AG09309 (cell line): Measurements from ENCODE around the gene CTNND1.

ENCODE experiments used
- DNase-seq: peaks from one replicate; pipeline ENCODE4 v3.0.0-alpha.2; 2010; ENCODE audit warnings: low read depth
- H3K4me3 ChIP-seq: 2 replicates; pipeline ENCODE4 v1.5.1; 2011; ENCODE audit warnings: mild to moderate bottlenecking, low read depth, low read length, moderate library complexity; ENCODE audit not compliant: control insufficient read depth
- TF ChIP-seq, protein P1 (sequence below): IDR thresholded peaks from 2 replicates; pipeline ENCODE4 v1.5.1; 2011; ENCODE audit warnings: mild to moderate bottlenecking, low read depth, low read length, inconsistent platforms; ENCODE audit not compliant: insufficient read depth, control insufficient read depth; ENCODE audit errors: missing control alignments

CTNND1 gene

DNA sequence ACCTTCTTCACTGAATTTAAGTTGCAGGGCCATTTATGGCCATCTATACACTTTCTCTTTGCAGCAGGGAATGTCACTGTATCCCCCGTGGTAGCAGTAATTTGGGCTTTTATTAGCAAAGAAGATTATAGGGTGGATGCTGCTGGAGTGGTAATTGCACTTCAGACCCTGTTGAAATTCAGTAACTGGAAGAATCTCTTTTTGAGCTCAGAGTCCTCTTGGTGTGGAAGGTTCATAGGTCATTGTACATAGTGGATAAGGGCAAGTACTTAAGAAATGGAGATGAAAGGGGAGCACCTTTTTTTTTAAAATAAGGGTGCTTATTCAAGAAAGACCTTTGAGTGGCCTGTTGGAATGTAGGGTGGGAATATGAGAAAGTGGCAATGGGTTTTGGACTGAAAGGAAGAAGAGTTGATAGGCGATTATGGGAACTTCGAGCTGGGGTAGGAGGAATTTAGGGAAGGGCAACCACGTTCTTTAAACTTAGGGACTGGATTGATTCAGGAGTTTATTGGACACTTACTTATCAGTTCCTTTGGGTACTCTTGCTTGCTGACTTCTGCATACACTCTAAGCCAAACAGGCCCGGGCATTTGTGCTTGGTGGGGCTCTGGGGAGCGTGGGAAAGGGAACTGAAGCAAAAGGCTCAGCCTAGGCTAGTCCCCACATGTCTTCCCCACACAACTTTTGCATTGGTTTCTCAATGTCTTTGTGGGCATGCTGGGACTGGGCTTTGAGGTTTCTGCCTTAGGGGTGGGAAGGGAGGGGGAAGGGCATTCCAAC lies 26.5 kb downstream of the CTNND1 start:
- TF ChIP-seq, protein P1, sequence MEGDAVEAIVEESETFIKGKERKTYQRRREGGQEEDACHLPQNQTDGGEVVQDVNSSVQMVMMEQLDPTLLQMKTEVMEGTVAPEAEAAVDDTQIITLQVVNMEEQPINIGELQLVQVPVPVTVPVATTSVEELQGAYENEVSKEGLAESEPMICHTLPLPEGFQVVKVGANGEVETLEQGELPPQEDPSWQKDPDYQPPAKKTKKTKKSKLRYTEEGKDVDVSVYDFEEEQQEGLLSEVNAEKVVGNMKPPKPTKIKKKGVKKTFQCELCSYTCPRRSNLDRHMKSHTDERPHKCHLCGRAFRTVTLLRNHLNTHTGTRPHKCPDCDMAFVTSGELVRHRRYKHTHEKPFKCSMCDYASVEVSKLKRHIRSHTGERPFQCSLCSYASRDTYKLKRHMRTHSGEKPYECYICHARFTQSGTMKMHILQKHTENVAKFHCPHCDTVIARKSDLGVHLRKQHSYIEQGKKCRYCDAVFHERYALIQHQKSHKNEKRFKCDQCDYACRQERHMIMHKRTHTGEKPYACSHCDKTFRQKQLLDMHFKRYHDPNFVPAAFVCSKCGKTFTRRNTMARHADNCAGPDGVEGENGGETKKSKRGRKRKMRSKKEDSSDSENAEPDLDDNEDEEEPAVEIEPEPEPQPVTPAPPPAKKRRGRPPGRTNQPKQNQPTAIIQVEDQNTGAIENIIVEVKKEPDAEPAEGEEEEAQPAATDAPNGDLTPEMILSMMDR, result no peak
- H3K4me3 ChIP-seq, result no peak overlapping the region
- DNase-seq, result no peak

DNA sequence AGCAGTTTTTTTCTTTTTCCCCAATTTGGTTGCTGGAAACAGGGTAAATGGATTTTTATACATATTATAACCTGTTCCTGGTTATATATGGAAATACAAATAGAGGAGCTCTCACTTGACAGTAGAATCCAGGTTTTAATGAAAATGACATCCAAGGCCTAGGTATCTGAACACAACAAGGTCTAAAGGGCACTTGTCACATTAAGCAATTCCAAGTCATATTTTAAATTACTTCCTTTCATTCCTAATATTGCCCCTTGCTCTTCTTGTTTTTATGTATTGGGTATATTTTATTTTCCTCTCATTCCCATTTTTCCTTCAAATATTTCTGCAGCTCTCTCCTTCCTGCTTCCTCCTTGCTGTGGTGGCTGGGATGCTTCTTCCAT lies 27.1 kb downstream of the CTNND1 start:
- H3K4me3 ChIP-seq, result no peak overlapping the region
- TF ChIP-seq, protein P1, result no peak
- no peak for DNase-seq

DNA sequence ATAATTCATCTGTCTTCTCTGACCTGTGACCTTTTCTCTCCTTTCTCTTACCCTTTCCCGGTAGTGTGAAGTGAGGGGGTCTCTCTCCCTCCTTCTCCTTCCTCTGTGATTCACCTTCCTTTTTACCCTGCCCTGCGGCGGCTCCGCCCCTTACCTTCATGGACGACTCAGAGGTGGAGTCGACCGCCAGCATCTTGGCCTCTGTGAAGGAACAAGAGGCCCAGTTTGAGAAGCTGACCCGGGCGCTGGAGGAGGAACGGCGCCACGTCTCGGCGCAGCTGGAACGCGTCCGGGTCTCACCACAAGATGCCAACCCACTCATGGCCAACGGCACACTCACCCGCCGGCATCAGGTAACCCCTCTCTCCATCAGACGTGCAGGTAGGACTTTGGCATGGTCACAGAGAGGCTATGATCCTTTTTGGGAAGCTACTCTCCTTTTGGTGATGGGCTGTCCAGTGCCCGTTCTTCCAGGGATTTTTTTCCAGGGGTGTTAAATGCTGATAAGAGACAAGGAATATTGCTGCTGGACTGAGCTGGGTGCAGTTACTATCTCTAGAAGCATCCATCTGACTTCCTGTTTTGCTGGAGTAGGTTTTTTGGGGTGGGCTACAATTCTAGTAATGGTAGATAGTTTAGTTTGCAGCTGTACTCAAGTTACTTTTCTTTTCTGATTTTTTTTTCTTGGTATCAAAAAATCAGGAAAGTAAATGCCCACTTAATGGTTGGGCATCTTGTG lies 29.9 kb downstream of the CTNND1 start:
- DNase-seq, result no peak
- no peak overlapping the region for H3K4me3 ChIP-seq
- TF ChIP-seq, protein P1, result no peak

DNA sequence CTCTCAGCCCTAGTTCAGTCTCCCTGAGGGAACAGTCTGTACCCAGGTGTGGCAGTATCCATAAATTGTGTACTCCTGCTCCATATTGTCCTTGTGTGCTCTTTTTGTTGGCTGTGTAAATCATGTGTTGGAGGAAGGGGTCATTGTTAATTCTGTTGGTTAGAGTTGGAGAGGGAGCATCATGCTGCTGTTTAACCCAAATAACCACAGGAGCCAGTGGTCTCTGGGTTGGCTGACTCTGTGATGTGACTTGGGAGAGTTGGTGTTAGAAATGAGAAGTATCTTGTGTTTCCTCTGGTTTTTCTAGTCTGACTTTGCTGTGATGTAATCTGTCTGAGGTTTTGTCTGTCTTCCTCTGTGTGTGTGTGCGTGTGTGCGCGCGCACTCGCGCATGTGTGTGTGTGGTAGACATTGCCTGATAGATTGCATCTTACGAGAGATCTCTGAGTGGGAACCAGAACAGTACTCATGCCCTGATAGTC lies 30.5 kb downstream of the CTNND1 start:
- DNase-seq, result no peak
- no peak overlapping the region for H3K4me3 ChIP-seq

DNA sequence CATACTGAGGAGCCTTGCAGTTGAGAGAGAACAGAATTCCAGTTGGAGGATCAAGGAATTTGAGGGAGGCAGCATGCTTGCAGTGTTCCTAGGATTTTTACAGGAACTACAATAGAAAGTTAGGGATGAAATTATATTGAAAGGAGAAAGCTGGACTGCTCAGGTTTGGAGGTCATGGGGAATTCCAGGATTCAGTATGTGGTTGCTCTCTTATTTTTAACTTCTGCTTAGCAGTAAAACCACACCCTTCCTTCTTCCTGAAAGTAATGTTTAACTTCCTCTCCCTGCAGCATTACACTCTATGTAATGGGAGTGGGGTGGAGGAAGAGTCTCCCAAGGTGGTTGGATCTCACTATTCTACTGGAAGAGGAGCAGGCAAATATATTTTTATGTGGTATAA lies 31.3 kb downstream of the CTNND1 start:
- TF ChIP-seq, protein P1, result no peak
- no peak for DNase-seq
- no peak overlapping the region for H3K4me3 ChIP-seq

More for the DNA sequence above, 30.5 kb downstream of the CTNND1 start:
- TF ChIP-seq, protein P1, result no peak

DNA sequence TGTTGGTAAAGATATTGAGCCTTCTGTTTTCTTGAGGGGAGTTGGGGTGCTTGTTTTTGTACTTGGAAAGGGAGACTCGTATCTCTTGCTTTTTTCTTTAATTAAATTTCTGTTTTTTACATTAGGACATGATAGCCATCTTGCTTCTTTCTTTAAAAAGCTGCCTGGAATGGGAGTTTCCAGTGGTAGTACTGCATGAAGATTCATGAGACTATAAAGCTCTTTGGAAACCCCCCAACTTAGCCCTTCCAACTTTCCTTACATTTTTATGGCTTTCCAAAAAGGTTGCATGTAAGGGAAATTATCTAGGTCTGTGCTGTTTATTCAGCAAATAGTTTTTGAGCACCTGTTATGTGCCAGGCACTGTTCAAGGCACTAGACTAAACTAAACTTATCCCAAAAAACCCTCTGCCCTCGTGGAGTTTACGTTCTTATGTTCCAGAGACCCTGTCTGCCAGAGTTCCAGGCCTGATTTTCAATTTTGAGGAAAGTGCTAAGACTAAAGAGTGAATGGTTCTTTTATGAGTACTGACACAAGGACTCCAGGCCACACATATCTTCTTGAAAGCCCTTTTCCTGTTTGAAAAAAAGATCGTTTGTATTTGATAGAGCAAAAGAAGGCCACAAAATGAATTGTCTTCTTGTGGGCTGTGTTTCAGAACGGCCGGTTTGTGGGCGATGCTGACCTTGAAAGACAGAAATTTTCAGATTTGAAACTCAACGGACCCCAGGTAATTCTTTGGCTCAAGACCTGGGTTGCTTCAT lies 31.9 kb downstream of the CTNND1 start:
- H3K4me3 ChIP-seq, result no peak overlapping the region
- TF ChIP-seq, protein P1, result no peak
- DNase-seq, result no peak
